IMR-90 (cell line): ENCODE results near the gene SLC1A1. TPM values are rescaled to one million over a fixed set of nuclear protein-coding genes. Genes with fewer than 3 reads are reported as not detected.

Source experiments
- ATAC-seq: fragments of 200-7000 bp; cut with Tn5 transposase; 2 replicates; pipeline ENCODE4 v1.9.1; 2020; ENCODE audit warnings: low read depth, mild to moderate bottlenecking, moderate library complexity
- BruUV-seq: library from RNA; stranded (reverse); fragments of 400-500 nt; replicated peaks from 2 replicates; lab custom pipeline; 2021; lab: Mats Ljungman, UMichigan
- CTCF ChIA-PET: fragments of 300-600 bp; formaldehyde crosslinking; extraction: SDS; loops from one replicate; lab custom pipeline; 2021; ENCODE audit warnings: antibody characterized with exemption; lab: Yijun Ruan, JAX
- POLR2A ChIA-PET: fragments of 300-600 bp; sonication (Branson Sonifier 250); formaldehyde crosslinking; loops from one replicate; lab custom pipeline; 2022; ENCODE audit warnings: antibody characterized with exemption; ENCODE audit not compliant: unreplicated experiment; lab: Charles Lee
- DNase-seq: peaks from one replicate; pipeline ENCODE4 v3.0.0; 2013
- H2AFZ ChIP-seq: replicated peaks from 2 replicates; pipeline ENCODE3; 2013; ENCODE audit warnings: low read length, mild to moderate bottlenecking; ENCODE audit not compliant: poor library complexity
- H2AK5ac ChIP-seq: 2 replicates; pipeline ENCODE4 v1.6.1; 2013; ENCODE audit warnings: low read depth, low read length, inconsistent platforms
- H2AK9ac ChIP-seq: replicated peaks from 2 replicates; pipeline ENCODE3; 2013; ENCODE audit warnings: mild to moderate bottlenecking, low read depth, low read length, moderate library complexity; ENCODE audit not compliant: poor library complexity
- H2BK120ac ChIP-seq: 2 replicates; pipeline ENCODE4 v1.6.1; 2013; ENCODE audit warnings: low read depth, low read length, inconsistent platforms
- H2BK15ac ChIP-seq: 3 replicates; pipeline ENCODE4 v1.6.1; 2013; ENCODE audit warnings: low read depth, low read length, inconsistent platforms
- H2BK20ac ChIP-seq: 2 replicates; pipeline ENCODE4 v1.6.1; 2013; ENCODE audit warnings: low read depth, mild to moderate bottlenecking, inconsistent platforms, low read length, moderate library complexity
- H2BK5ac ChIP-seq: 2 replicates; pipeline ENCODE4 v1.6.1; 2013; ENCODE audit warnings: mild to moderate bottlenecking, low read depth, low read length, inconsistent platforms; ENCODE audit not compliant: poor library complexity, severe bottlenecking
- H3K14ac ChIP-seq: replicated peaks from 2 replicates; pipeline ENCODE4 v1.6.1; 2013; ENCODE audit warnings: low read depth, low read length, inconsistent platforms
- H3K18ac ChIP-seq: 2 replicates; pipeline ENCODE4 v1.6.1; 2013; ENCODE audit warnings: low read depth, low read length, control low read depth
- H3K23ac ChIP-seq: 2 replicates; pipeline ENCODE4 v1.6.1; 2013; ENCODE audit warnings: low read depth, low read length, inconsistent platforms
- H3K27ac ChIP-seq: 2 replicates; pipeline ENCODE4 v1.5.1; 2013; ENCODE audit warnings: mild to moderate bottlenecking, control low read depth, low read length; ENCODE audit not compliant: insufficient read depth
- H3K27me3 ChIP-seq: 2 replicates; pipeline ENCODE4 v1.6.1; 2013; ENCODE audit warnings: low read length; ENCODE audit not compliant: control insufficient read depth, insufficient read depth
- H3K36me3 ChIP-seq: 2 replicates; pipeline ENCODE4 v1.6.1; 2013; ENCODE audit warnings: low read length, mixed read lengths; ENCODE audit not compliant: control insufficient read depth, insufficient read depth
- H3K4ac ChIP-seq: 2 replicates; pipeline ENCODE4 v1.6.1; 2013; ENCODE audit warnings: low read depth, low read length, inconsistent platforms
- H3K4me1 ChIP-seq: 2 replicates; pipeline ENCODE4 v1.6.1; 2013; ENCODE audit warnings: low read length, mixed read lengths; ENCODE audit not compliant: control insufficient read depth, insufficient read depth
- H3K4me2 ChIP-seq: 2 replicates; pipeline ENCODE4 v1.6.1; 2013; ENCODE audit warnings: low read depth, mild to moderate bottlenecking, control low read depth, low read length, moderate library complexity
- H3K4me3 ChIP-seq: 2 replicates; pipeline ENCODE4 v1.5.1; 2013; ENCODE audit warnings: low read depth, mild to moderate bottlenecking, control low read depth, low read length, moderate library complexity; ENCODE audit not compliant: insufficient read depth
- H3K56ac ChIP-seq: 2 replicates; pipeline ENCODE4 v1.6.1; 2013; ENCODE audit warnings: low read length, inconsistent platforms; ENCODE audit not compliant: insufficient read depth; ENCODE audit errors: extremely low read depth
- H3K79me1 ChIP-seq, 2 experiments: 2 replicates each; pipeline ENCODE4 v1.6.1; 2013; ENCODE audit warnings: low read length in 2 of 2, inconsistent platforms in 1 of 2, low read depth in 1 of 2
- H3K9ac ChIP-seq: 2 replicates; pipeline ENCODE4 v1.6.1; 2013; ENCODE audit warnings: low read depth, low read length, control low read depth
- H3K9me1 ChIP-seq: 2 replicates; pipeline ENCODE4 v1.6.1; 2013; ENCODE audit warnings: low read length, inconsistent platforms; ENCODE audit not compliant: insufficient read depth
- H3K9me3 ChIP-seq: 2 replicates; pipeline ENCODE4 v1.6.1; 2013; ENCODE audit warnings: low read length; ENCODE audit not compliant: control insufficient read depth, insufficient read depth
- H4K20me1 ChIP-seq: 2 replicates; pipeline ENCODE4 v1.6.1; 2013; ENCODE audit warnings: low read length, inconsistent platforms; ENCODE audit not compliant: insufficient read depth
- H4K5ac ChIP-seq: 2 replicates; pipeline ENCODE4 v1.6.1; 2013; ENCODE audit warnings: mild to moderate bottlenecking, low read depth, low read length, control low read depth
- H4K8ac ChIP-seq, 2 experiments: 2 replicates each; pipeline ENCODE4 v1.6.1; 2013; ENCODE audit warnings: low read depth in 2 of 2, low read length in 2 of 2, control low read depth in 1 of 2, inconsistent platforms in 1 of 2
- H4K91ac ChIP-seq: 2 replicates; pipeline ENCODE4 v1.6.1; 2013; ENCODE audit warnings: low read depth, low read length, inconsistent platforms; ENCODE audit not compliant: insufficient read depth
- CEBPB ChIP-seq: IDR thresholded peaks from 2 replicates; pipeline ENCODE4 v1.6.1; 2012; ENCODE audit warnings: low read depth, low read length, improper control_type of control experiment
- CHD1 ChIP-seq: IDR thresholded peaks from 2 replicates; pipeline ENCODE4 v1.6.1; 2012; ENCODE audit warnings: low read depth, low read length, improper control_type of control experiment
- WGBS, 2 experiments: methylation state at CpG; one replicate each; pipeline versions ENCODE4 v1.1.5 to v1.1.7; 2013; ENCODE audit warnings: missing lambda C conversion rate in 2 of 2; ENCODE audit not compliant: insufficient read length in 1 of 2; ENCODE audit errors: extremely low coverage in 2 of 2; 5-methylcytosine and 5-hydroxymethylcytosine counted together
- dilution Hi-C: fragments of 300-500 bp; cut with HindIII; formaldehyde crosslinking; loops from one replicate; pipeline ENCODE4 v1.14.3; 2018; ENCODE audit warnings: low sequenced_read_pairs; ENCODE audit not compliant: unreplicated experiment
- in situ Hi-C: fragments of 300-500 bp; cut with MboI; formaldehyde crosslinking; loops from 3 replicates; pipeline ENCODE4 v1.14.3; 2019; ENCODE audit warnings: low sequenced_read_pairs, inconsistent platforms, mixed read lengths
- intact Hi-C: fragments of 100-400 bp; cut with micrococcal nuclease; formaldehyde crosslinking; loops from 2 replicates; pipeline ENCODE4 v1.10.0; 2022
- polyA plus RNA-seq, 3 experiments: library from polyadenylated mRNA; depleted of rRNA; stranded (reverse); fragments of >200 nt; gene quantifications; 2 replicates each; pipeline ENCODE4 v1.2.3, GENCODE V29; 2012; ENCODE audit warnings: low replicate concordance in 1 of 3
- total RNA-seq: library from RNA; depleted of rRNA; stranded (reverse); fragments of >200 nt; gene quantifications from 2 replicates; pipeline ENCODE4 v1.2.3, GENCODE V29; 2012

The SLC1A1 gene
- total and polyA plus RNA-seq, 2 of the 4 experiments (the other 2 are of a cell fraction) = 2.2 to 4.1 TPM

DNA sequence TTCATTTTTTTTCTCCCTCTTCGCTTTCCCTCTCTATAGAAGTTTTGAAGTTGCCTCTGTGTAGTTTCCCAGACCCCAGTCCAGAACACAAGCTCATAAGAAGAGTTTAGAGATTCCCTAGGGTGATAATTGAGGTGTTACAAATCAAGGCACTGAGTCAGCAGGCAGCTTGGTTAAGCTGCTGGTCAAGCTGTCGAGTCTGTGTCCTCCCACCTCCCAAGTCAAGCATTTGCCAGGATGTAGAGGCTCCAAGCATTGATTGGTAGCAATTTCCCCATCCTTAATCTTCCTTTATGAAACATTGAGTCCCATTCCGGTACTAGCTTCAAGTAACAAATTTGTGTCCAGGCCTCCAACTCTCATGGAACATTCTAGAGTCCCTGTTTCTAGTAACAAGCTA is 47.5 kb upstream of the SLC1A1 start:
- H3K4me3 ChIP-seq = no peak overlapping the region
- no peak overlapping the region for H3K9ac ChIP-seq
- H2BK5ac ChIP-seq = no peak overlapping the region
- H3K4me1 ChIP-seq = no peaks in the 10 kb centered on the region
- ChIA-PET POLR2A (no interaction called here), CTCF (no interaction called here)
- DNase-seq (no peak), ATAC-seq (no peak)
- no peak overlapping the region for H2AFZ ChIP-seq
- H3K9me1 ChIP-seq = no peaks in the 10 kb centered on the region
- no TSS peak for BruUV-seq
- no peak overlapping the region for H3K14ac ChIP-seq
- no peak overlapping the region for H2BK20ac ChIP-seq
- H2BK120ac ChIP-seq = no peak overlapping the region
- in situ Hi-C loops (no loop called here), dilution Hi-C loops (no loop called here), intact Hi-C loops (no loop called here)
- no peak overlapping the region for H3K4me2 ChIP-seq
- no peaks in the 10 kb centered on the region for H3K79me1 ChIP-seq
- WGBS, 2 experiments = 71% methylated on average over 1 of the region's 3 CpGs; no CpG with 5 or more reads in 1 of the 2 experiments
- H3K23ac ChIP-seq = no peak overlapping the region
- H3K36me3 ChIP-seq = no peaks in the 10 kb centered on the region
- H3K9me3 ChIP-seq = no peaks in the 10 kb centered on the region; the same call in 1 of the 2 replicates
- H3K27me3 ChIP-seq = peaks cover 2% of the 10 kb centered on the region
- H2AK5ac ChIP-seq = no peak overlapping the region
- no peak overlapping the region for H3K27ac ChIP-seq
- no peak overlapping the region for H2AK9ac ChIP-seq
- TF ChIP-seq CHD1 = no peak
- TF ChIP-seq CEBPB = no peak
- H3K4ac ChIP-seq = no peak overlapping the region
- H2BK15ac ChIP-seq = no peak overlapping the region
- no peak overlapping the region for H4K5ac ChIP-seq
- no peak overlapping the region for H4K91ac ChIP-seq
- H4K8ac ChIP-seq = no peak overlapping the region
- no peaks in the 10 kb centered on the region for H4K20me1 ChIP-seq
- no peak overlapping the region for H3K56ac ChIP-seq
- H3K18ac ChIP-seq = no peak overlapping the region
